Stimulated activated CD4-positive, alpha-beta T cell treated with anti-CD3 and anti-CD28 coated beads, TNF-alpha, amount 100 ng/mL, for 24 hours (primary cell): ENCODE results near the gene SPRED2.

Experiments
- DNase-seq, 3 experiments: peaks; one replicate each; pipeline ENCODE4 v3.0.0-alpha.2; 2020; ENCODE audit warnings: low read depth in 3 of 3

SPRED2 gene, protein sequence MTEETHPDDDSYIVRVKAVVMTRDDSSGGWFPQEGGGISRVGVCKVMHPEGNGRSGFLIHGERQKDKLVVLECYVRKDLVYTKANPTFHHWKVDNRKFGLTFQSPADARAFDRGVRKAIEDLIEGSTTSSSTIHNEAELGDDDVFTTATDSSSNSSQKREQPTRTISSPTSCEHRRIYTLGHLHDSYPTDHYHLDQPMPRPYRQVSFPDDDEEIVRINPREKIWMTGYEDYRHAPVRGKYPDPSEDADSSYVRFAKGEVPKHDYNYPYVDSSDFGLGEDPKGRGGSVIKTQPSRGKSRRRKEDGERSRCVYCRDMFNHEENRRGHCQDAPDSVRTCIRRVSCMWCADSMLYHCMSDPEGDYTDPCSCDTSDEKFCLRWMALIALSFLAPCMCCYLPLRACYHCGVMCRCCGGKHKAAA

DNA sequence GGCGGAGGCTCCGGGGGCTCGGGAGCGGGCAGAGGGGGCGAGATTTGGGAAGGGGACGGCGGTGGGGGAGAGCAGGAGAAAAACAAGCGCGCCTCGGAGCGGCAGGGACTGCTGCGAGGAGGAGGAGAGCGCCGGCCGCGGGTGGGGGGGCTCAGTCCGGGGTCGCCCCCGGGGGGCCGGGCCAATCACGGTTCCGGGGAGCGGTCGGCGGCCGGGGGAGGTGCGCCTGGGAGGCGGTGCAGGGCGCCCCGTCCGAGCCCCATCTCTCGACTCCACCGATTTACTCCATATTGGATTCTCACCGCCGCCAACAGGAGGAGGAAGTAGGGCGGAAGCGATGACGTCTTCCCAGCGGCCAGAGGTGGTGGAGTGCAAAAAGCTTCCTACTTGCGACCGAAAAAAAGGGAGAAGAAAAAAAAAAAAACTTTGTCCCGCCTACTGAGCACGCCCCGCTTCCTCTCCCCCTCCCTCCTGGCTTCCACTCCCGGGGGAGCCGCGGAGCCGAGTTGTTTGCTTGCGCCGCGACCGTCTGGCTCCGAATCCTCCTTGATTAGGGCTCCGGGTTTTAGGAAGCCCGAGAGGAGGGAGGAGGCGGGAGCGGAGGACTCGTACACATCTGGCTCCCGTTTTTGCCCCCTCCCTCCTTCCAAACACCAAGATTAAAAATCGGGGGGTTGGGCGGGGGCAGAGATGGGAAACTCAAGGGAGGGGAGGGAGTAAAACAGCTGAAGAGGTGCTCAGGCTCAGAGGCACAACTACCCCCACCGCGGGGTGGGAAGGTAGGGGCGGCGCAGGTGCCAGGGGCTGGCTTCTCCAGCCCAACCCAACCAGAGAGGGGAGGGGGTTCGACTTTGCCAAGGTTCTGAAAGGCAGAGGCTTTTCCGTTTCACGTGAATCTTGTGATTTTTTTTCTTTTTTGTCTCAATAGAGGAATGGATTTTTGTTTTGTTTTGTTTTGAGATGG is at the start of gene SPRED2:
Gene SPRED2 (minus strand): TSS at position 373 of the 964 bp plus-strand sequence. CDS start 612 bp downstream, outside the sequence.
- peak in 2 of 3 experiments; percentile 48 to 74 for DNase-seq

DNA sequence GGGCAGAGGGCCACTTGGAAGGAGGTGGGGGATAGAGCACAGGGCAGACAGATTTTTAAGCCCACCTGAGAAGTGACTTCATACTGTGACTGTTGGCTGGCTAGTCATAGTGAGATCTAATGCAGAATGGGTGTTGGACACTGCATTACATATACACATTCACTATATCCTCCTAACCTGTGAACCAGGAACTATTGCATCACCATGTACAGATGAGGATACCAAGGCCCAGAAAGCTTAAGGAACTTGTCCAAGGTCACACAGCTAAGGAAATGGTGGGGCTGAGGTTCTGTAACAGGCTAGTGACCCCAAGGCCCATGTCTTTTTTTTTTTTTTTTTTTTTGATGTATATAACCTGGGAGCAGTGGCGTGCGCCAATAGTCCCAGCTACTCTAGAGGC is 49.6 kb upstream of the SPRED2 start:
- no peak for DNase-seq

DNA sequence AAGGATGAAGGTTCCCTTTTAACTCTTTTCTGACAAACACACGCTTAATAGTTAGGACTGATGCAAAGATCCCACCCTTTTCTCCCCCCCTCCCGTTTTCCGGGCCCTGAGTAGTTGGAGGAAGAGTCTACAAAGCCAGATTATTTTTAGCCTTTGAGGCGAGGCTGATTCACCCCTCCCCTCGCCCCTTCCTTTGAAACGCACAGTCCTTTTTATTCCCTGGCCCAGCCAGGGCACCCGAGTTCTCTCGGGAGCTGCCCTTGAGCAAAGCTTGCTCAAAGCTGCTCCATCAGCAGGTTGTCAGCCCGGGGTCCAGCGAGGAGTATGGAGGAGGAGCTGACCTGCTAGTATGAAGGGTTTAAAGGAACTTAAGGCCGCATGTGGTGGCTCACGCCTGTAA is 47.1 kb upstream of the SPRED2 start:
- no peak for DNase-seq

DNA sequence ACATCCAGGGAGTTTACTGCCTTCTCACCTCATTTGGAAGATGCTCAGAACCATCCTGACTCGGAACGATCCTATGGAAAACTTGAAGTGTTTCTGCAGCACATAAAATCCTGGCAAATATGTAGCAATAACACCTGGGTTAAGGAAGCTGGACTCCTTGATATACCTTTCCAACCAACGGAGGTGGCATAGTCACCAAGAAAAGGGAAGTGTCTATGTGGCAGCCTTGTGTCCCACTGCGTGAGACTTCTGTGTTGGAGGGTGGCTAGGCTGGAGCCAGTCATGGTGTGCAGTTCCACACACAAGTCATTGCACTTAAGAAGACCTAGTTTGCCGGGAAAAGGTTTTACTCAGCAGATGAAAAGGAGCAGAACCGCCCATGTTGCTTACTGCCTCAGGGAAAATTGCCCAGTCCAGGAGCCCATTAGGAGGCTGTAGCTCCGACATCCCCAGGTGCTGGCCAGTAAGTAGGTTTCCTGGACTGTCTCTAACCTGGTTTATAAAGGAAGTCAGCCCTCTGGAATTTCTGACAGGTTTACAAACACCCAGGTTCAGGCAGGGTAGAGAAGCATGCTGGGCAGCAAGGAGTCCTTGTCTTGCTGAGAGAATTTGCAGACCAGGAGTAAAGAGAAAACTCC is 46.2 kb upstream of the SPRED2 start:
- DNase-seq: no peak

DNA sequence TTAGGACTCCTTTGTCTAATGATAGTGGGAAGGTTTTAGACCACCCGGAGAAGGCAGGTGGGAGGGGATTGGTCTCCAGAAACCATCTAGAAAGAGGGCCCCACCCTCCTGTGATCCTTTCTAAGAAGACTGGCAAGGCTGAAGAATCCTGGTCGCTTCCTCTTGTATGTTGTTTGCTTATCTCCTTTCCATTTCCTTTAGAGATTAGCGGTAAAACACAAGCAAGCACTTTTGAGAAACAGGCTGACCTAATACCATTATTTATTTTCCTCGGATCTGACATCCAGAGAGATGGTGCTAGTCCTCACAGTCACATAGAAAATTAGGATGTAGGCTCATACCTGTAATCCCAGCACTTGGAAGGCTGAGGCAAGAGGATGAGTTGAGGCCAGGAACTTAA is 45.2 kb upstream of the SPRED2 start:
- no peak for DNase-seq

DNA sequence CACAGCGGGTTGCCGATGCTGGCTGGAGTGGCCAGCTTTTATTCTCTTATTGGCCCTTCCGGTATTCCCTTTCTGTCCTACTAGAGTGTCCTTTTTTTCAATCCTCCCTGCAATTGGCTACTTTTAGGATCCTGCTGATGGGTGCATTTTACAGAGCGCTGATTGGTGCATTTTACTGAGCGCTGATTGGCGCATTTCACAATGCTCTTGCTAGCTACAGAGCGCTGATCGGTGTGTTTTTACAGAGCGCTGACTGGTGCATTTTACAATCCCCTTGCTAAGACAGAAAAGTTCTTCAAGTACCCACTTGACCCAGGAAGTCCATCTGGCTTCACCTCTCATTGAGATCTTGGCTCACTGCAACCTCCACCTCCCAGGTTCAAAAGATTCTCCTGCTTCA is 44.4 kb upstream of the SPRED2 start:
- no peak for DNase-seq

DNA sequence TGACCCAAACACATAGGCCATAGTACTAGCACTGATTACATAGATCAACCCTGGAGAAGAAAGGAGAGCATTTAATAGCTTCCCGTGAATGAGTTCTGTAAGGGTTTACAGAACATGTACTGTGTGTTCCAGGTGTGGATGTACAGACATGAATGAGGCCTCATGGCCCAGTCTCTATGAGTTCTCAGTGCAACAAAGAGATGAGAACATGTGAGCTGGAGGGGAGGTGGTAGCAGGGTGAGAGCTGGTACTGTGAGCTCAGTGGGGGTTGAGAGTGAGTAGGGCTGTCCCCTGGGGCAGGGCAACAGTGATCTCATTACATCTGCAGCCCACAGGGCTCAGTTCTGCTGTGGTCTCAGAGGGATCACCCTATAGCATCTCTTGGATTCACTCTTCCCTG is 42.6 kb upstream of the SPRED2 start:
- DNase-seq: no peak

DNA sequence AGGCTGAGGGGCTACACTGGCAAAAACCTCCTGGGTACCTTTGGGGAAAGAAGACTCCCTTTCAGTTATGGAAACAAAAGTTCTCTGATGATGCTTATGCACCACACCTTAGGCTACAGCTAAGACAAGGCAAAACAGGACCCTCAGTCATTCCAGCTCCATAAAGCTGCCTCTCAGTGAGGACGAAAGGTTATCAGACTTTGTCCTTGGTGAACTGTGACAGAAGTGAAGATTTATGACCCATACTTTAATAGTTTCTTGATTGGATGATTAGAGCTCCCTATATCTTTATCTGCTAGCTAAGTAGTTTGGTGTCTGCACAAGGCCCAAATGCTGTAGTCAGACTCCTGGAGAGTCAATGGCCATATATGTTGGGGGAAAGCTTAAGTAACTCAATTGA is 40.6 kb upstream of the SPRED2 start:
- no peak for DNase-seq

DNA sequence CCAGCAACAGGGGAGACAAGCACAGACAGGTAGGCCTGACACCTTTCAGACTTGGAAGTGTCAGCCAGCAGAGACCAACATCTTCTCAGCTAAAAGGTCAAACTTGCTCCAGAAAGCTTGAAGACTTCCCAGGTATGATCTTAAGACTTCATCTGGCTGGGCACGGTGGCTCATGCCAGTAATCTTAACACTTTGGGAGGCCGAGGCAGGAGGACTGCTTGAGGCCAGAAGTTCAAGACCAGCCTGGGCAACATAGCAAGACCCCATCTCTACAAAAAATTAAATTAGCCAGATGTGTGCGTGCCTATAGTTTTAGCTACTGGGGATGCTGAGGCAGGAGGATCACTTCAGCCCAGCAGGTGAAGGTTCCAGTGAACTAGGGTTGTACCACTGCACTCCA is 39.0 kb upstream of the SPRED2 start:
- no peak for DNase-seq

DNA sequence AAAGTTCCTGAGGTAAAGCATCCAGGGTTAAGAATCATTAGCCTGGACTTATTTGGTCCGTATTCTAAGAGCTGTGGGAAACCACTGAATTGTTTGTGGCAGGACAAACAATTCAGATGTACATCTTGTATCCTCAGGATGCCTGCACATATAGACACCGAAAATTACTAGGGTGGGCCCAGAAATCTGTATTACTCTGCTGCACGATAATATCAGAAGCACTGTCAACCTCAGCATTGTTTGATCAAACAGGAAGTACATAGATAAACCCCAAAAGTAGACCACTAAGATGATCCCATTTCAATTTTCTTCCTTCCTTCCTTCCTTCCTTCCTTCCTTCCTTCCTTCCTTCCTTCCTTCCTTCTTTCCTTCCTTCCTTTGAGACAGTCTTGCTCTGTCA is 34.2 kb upstream of the SPRED2 start:
- DNase-seq: no peak

DNA sequence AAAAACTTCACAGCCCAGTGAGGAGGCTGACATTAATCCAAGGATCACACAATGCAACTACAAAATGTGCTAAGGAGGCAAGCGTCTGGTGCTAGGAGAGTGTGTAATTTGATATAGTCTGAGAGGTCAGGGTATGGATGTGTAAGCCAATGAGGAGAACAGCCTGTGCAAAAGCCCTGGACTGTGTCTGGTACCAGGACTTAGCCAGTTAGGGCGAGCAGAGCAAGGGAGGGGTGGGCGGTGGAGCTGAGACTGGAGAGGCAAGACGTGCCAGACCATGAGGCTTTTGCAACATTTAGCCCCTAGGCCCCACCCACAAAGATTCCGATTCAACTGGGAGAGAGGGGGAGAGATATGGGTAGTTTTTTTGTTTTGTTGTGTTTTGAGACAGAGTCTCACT is 33.5 kb upstream of the SPRED2 start:
- DNase-seq: no peak

DNA sequence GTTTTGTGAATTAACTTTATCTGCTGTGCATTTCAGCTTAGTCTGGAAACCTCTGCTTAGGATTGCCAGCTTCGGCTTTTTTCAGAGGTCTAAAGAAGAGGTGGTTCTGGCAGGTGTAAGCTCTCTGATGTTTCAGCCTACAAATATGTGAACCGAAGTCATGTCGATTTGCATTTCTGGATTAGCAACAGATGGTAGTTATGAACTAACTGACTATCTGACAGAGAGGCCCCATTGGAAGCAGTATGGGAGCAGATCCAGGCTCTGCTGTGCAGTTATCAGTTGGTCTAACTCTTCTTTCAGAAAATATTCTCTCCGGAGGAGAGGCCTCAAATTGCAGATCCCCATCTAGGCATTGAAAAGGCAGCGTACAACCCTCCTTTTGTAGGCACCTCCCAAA is 32.7 kb upstream of the SPRED2 start:
- no peak for DNase-seq

DNA sequence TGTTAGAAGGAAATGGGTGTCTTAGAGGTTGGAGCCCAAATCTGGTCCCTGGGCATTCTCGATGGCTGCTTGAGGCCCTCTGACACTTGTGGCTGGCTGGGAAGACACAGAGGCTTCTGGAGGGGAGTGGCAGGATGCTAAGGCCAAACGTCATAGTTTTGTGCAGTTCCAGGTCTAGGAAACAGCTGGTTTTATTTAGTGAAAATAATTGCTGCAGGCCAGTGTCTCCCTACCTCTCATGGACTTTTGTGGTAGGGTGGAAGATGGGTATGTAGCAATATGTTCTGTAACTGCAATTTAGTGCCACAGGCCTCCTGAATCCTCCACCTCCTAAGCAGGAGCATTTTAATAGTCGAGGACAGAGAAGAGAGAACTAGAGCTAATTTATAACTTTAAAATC is 32.2 kb upstream of the SPRED2 start:
- DNase-seq: no peak

DNA sequence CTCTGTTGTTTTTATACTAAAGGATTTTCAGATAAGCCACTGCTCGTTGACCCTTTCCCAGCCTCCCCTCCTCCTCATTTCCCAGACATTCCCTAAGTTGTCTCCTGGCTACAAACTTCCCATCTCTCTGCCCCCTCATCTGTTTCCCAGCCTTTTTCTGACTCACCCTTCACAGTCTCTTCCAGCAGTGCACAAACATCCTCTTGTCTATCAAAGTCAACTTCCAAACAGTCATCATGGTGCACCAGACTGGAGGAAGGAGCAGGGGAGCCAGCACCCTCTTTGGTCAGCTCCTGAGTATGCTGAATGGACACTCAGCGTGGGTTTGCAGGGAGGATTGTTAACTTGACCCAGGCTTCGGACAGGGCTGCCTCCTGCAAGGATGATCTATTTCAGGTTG is 26.6 kb upstream of the SPRED2 start:
- DNase-seq: no peak

DNA sequence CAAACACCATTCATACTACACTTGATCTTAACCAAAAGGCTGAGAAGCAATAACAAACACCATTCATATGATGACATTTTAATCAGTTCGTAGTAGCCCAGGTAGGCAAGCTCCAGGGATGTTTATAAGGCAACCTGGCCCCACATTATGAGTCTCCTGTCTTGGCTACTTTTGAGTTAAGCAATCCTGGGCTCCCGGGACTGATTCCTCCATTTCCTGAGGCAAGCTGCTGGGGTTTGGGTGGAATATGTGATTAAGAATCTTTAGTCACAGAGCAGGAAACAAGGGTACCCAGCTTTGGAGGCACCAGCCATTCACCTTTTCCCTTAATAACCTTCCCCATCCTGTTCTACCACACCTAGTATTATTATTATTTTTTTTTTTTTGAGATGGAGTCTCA is 24.5 kb upstream of the SPRED2 start:
- DNase-seq: no peak

DNA sequence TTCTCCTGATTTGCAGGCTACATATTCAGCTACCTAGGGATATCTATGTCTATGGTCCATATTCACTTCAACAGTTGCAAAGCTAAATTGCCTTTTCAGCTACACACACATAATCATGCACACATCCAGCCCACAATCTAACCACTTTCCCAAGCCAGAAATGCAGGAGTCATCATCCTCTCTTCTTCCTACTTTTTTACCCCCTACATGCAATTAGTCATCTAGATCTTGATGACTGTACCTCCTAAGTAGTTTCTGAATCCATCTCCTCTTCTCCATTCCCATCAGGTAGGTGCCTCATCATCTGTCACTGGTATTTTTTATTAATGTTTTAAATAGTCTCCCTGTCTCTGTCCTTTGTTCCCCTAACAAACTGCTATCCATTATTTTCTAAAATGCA is 23.7 kb upstream of the SPRED2 start:
- no peak for DNase-seq

DNA sequence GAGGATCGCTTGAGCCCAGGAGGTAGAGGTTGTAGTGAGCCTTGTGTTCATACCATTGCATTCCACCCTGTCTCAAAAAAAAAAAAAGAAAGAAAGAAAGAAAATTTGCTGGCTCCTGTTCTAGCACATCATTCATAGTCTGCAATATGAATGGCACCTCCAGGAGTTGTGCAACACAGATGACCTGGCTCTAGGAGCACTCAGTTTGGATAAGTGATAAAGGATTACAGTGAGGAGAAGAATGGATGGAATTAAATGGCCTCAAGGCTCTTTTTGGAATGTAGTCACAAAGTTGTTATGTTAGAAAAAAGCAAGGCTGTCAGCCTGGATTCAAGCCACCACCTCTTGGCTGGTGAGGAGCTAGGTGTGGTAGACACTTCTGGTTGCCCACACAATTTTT is 21.5 kb upstream of the SPRED2 start:
- DNase-seq: no peak

DNA sequence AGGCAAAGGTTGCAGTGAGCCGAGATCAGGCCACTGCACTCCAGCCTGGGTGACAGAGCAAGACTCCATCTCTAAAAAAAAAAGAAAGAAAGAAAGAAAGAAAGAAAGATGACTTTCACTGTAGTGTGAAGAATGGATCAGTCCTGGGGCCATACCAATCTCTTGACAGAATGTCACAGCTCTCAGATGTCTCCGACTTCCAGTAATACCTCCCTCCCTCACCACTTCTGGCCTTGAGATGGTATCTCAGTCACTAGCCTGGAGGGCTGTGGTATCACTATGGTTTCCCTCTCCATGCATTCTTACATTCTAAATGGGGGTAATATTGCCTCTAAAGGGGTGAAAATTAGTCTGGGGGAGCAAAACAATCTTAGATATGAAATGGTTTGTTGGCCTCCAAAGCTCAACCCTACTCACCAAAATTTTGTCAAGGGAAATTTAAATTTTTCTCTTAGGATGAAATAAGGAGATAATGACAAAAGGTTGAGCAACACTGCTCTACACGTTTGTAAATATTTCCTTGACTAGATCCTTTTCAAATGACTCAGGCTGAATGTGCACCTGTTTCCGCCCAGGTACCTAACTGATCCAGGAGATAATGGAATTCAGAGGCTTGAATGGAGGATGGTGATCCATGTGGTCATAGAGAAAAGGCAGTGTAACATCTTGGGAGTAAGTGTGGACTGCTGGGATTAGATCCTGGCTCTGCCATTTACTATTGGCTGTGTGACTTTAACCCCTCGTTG is 19.9 kb upstream of the SPRED2 start:
- no peak for DNase-seq

DNA sequence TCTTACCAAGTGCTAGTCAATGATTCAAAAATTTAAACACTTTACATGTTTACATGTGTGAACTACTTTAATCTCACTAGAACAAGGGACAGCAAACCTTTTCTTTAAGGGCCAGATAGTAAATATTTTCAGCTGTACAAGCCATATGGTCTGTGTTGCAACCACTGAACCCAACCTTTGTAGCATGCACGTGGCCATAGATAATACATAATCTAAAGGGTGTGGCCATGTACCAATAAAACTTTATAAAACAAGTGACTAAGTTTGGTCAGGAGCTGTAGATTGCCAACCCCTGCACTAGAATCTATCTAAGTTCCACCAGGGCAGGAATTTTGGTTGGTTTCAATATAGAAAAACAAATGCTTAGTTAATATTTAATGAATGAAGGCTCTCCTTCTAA is 18.4 kb upstream of the SPRED2 start:
- DNase-seq: no peak

DNA sequence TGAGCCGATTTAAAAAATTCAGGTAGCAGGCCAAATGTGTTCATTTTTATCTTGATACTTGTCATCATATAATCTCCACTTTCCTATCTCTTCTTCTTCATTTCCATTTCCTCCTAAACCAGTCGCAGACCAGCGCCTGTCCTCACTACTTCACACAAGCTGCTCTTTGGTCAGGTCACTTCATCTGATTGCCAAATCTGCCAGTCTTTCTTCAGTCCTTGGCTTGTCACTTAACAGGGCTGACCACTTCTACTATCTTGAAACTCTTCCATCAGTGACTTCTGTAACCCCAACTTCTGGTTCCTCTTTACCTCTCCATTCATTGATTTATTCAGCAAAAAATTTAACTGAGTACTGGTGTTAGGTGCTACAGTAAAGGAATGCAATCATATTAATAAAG is 18.0 kb upstream of the SPRED2 start:
- no peak for DNase-seq

DNA sequence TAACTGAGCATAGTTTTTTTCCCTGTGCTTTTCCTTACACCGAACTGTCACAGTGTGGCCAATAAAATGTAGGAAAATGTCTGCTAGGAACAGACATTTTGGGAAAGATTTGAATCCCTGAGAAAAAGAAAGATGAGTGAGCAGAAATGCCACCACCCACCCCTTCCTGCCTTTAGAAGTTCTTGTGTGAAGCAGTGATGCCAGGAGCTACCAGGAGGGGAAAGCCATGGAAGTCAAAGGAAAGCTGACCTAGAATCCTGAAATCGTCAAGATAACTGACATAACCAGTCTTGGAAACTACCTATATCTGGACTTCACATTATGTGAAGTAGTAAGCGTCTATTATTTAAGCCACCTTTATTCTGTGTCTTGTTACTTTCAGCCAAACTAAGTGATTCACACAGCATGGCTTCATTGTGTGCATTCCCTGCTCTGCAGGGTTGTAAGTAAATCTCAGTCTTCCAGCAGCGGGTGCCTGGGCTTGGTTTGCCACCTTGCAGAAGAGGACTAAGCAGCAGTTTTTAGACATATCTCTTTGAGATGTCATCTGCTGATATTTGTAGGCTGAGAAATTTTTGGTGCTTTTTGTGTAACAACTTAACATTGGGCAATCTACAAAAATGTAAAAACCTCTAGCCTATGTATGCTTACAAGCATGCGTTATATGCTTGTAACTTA is 11.2 kb upstream of the SPRED2 start:
- DNase-seq: no peak
